OCI-LY3 (cell line): ENCODE results near the gene ACKR4.

ENCODE experiments used
- H2AFZ ChIP-seq: fragments of 200-600, 300-600 bp; shearing (Covaris generic); 2 replicates; pipeline ENCODE4 v1.6.0; 2014; ENCODE audit warnings: antibody characterized with exemption, low read depth, low read length
- H3K27ac ChIP-seq: fragments of 200-600, 300-600 bp; sonication (generic); 2 replicates; pipeline ENCODE4 v1.5.1; 2014; ENCODE audit warnings: mild to moderate bottlenecking, low read length, moderate library complexity, mixed read lengths
- H3K27me3 ChIP-seq: fragments of 200-600, 300-600 bp; sonication (generic); 2 replicates; pipeline ENCODE4 v1.6.1; 2014; ENCODE audit warnings: low read depth, low read length, mixed read lengths
- H3K36me3 ChIP-seq: fragments of 200-600, 300-600 bp; sonication (generic); replicated peaks from 2 replicates; pipeline ENCODE3; 2014; ENCODE audit warnings: low read depth, low read length, mixed read lengths
- H3K4me1 ChIP-seq: fragments of 300-600, 200-600 bp; sonication (generic); 2 replicates; pipeline ENCODE4 v1.6.1; 2014; ENCODE audit warnings: low read length, mixed read lengths
- H3K4me2 ChIP-seq: fragments of 200-600, 300-600 bp; sonication (generic); 2 replicates; pipeline ENCODE4 v1.6.1; 2014; ENCODE audit warnings: low read length, mixed read lengths
- H3K4me3 ChIP-seq: fragments of 300-600, 200-600 bp; sonication (generic); 2 replicates; pipeline ENCODE4 v1.5.1; 2014; ENCODE audit warnings: antibody characterized with exemption, mild to moderate bottlenecking, low read length, moderate library complexity
- H3K79me2 ChIP-seq: fragments of 300-600, 200-600 bp; shearing (Covaris generic); 2 replicates; pipeline ENCODE4 v1.6.1; 2014; ENCODE audit warnings: mild to moderate bottlenecking, low read length, mixed read lengths
- H3K9ac ChIP-seq: fragments of 300-600, 200-600 bp; shearing (Covaris generic); 2 replicates; pipeline ENCODE4 v1.6.0; 2014; ENCODE audit warnings: mild to moderate bottlenecking, low read length, moderate library complexity
- H3K9me3 ChIP-seq: fragments of 200-600, 300-600 bp; shearing (Covaris generic); 2 replicates; pipeline ENCODE4 v1.6.1; 2014; ENCODE audit warnings: low read length, mixed read lengths; ENCODE audit not compliant: insufficient read depth
- H4K20me1 ChIP-seq: fragments of 200-600, 300-600 bp; sonication (generic); 2 replicates; pipeline ENCODE4 v1.6.1; 2016; ENCODE audit warnings: low read length, mixed read lengths; ENCODE audit not compliant: insufficient read depth
- EZH2phosphoT487 ChIP-seq: fragments of 200-600 bp; shearing (Covaris generic); IDR thresholded peaks from 2 replicates; pipeline ENCODE4 v1.6.1; 2018; ENCODE audit warnings: antibody characterized with exemption, mixed run types, low read depth
- TF ChIP-seq, protein P1 (sequence below): fragments of 200-600, 300-600 bp; sonication (generic); IDR thresholded peaks from 2 replicates; pipeline ENCODE4 v1.5.1; 2014; ENCODE audit warnings: antibody characterized with exemption, low read length, low read depth

Gene ACKR4

DNA sequence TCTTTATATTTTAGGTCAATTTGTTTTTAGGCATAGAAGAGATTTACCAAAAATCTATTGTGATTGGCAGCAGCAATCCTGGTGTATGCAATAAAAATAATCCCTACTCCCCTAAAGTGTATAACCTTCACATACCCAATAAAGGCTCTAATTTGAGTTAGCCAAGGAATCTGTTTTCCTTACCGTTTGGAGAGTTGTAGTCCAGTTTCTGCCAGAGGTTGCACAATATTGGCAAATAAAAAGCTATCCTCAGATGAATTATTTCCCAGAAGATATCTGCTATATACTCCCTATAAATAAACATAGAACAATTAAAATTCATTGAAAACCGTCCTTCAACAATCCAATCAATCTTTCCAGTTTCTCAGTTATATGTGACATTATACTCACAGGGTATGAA lies 31.1 kb downstream of the ACKR4 start:
- TF ChIP-seq EZH2phosphoT487, result no peak
- TF ChIP-seq, protein P1, sequence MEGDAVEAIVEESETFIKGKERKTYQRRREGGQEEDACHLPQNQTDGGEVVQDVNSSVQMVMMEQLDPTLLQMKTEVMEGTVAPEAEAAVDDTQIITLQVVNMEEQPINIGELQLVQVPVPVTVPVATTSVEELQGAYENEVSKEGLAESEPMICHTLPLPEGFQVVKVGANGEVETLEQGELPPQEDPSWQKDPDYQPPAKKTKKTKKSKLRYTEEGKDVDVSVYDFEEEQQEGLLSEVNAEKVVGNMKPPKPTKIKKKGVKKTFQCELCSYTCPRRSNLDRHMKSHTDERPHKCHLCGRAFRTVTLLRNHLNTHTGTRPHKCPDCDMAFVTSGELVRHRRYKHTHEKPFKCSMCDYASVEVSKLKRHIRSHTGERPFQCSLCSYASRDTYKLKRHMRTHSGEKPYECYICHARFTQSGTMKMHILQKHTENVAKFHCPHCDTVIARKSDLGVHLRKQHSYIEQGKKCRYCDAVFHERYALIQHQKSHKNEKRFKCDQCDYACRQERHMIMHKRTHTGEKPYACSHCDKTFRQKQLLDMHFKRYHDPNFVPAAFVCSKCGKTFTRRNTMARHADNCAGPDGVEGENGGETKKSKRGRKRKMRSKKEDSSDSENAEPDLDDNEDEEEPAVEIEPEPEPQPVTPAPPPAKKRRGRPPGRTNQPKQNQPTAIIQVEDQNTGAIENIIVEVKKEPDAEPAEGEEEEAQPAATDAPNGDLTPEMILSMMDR, result no peak
- no peaks in the 10 kb centered on the region for H3K27me3 ChIP-seq
- H3K36me3 ChIP-seq, result peaks cover 11% of the 10 kb centered on the region
- H3K27ac ChIP-seq, result no peak overlapping the region
- H3K4me2 ChIP-seq, result no peak overlapping the region
- no peak overlapping the region for H3K4me3 ChIP-seq
- H4K20me1 ChIP-seq, result no peaks in the 10 kb centered on the region
- H3K9ac ChIP-seq, result no peak overlapping the region
- peaks cover 11% of the 10 kb centered on the region for H3K4me1 ChIP-seq
- H3K9me3 ChIP-seq, result no peaks in the 10 kb centered on the region
- no peaks in the 10 kb centered on the region for H3K79me2 ChIP-seq
- H2AFZ ChIP-seq, result no peak overlapping the region

DNA sequence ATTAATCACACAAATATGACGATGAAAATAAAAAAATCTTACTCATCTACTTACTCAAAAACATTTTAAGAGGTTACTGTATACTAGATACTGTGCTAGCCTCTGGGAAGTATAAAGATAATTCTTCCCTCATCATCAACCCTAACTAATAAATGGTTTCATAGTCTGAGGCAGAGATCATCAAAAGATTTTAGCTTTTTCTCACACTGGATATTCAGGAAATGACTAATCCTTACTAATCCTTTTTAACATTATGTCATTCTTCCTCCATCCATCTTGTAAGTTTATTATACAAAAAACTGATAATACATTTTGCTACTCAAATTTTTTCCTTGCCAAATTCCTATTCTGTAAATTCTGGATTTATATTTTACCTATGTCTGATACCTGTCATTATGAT lies 32.9 kb downstream of the ACKR4 start:
- Histone ChIP-seq H3K4me1 (peaks cover 11% of the 10 kb centered on the region), H3K4me3 (no peak overlapping the region), H3K36me3 (peaks cover 11% of the 10 kb centered on the region), H3K9ac (no peak overlapping the region), H3K4me2 (no peak overlapping the region), H3K79me2 (no peaks in the 10 kb centered on the region), H4K20me1 (no peaks in the 10 kb centered on the region), H3K27me3 (no peaks in the 10 kb centered on the region), H2AFZ (no peak overlapping the region), H3K9me3 (no peaks in the 10 kb centered on the region), H3K27ac (no peak overlapping the region)
- TF ChIP-seq, protein P1, result no peak
- no peak for TF ChIP-seq EZH2phosphoT487

DNA sequence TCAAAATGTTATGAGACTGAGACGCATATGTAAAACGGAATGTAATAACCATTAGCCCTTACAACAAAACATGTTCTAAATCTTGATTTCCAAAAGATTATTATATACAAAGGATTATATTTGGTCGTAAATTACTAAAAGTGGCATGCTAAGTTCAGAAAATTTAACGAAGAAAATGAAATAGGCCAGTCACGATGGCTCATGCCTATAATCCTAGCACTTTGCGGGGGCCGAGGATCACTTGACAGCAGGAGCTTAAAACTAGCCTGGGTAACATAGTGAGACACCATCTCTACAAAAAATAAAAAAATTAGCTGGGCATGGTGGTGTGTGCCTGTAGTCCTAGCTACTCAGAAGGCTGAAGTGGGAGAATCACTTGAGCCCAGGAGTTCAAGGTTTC lies 33.5 kb downstream of the ACKR4 start:
- H3K9ac ChIP-seq, result no peak overlapping the region
- peaks cover 11% of the 10 kb centered on the region for H3K36me3 ChIP-seq
- TF ChIP-seq EZH2phosphoT487, result no peak
- TF ChIP-seq, protein P1, result no peak
- no peak overlapping the region for H3K27ac ChIP-seq
- no peaks in the 10 kb centered on the region for H3K27me3 ChIP-seq
- peaks cover 8% of the 10 kb centered on the region for H3K4me1 ChIP-seq
- no peaks in the 10 kb centered on the region for H3K9me3 ChIP-seq
- no peak overlapping the region for H3K4me2 ChIP-seq
- no peaks in the 10 kb centered on the region for H3K79me2 ChIP-seq
- H4K20me1 ChIP-seq, result no peaks in the 10 kb centered on the region
- H2AFZ ChIP-seq, result no peak overlapping the region
- no peak overlapping the region for H3K4me3 ChIP-seq

DNA sequence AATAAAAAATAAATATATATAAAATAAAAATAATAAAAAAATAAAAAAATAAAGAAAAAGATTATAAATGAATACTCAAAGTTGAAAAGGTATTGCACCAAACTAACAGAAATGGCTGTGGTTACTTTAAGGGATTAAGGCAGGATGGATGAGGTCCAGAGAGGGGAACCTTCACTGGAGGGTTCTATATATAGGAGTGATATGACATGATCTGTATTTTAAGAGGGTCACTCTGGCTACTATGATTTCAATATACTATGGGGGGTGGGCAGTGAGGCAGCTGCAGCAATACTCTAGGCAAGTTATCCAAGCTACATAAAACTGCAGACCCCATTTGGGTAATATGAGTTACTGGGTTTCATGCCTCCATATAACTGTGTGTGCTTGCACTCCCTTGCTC lies 38.0 kb downstream of the ACKR4 start:
- Histone ChIP-seq H3K9ac (no peak overlapping the region), H2AFZ (no peak overlapping the region), H3K36me3 (peaks cover 6% of the 10 kb centered on the region), H3K27ac (no peak overlapping the region), H3K4me1 (no peaks in the 10 kb centered on the region), H4K20me1 (no peaks in the 10 kb centered on the region), H3K27me3 (no peaks in the 10 kb centered on the region), H3K79me2 (no peaks in the 10 kb centered on the region), H3K4me3 (no peak overlapping the region), H3K9me3 (no peaks in the 10 kb centered on the region), H3K4me2 (no peak overlapping the region)
- TF ChIP-seq EZH2phosphoT487, result no peak
- TF ChIP-seq, protein P1, result no peak
